PC-9 (cell line): Measurements from ENCODE around the gene EYS.
"Not testable (repeated sequence)": the region's sequence is repeated elsewhere in the genome, so short reads cannot be mapped to it uniquely, and the experiment has no call there.

Experiments
- EZH2 ChIP-seq: fragments of 200-600 bp; sonication (generic); IDR thresholded peaks from 2 replicates; pipeline ENCODE4 v1.8.0; 2017; ENCODE audit warnings: antibody characterized with exemption, low read depth
- TF ChIP-seq, protein P1 (sequence below): fragments of 200-600 bp; sonication (generic); conservative IDR thresholded peaks from 2 replicates; pipeline ENCODE4 v1.6.1; 2017; ENCODE audit warnings: mixed run types, antibody characterized with exemption, mild to moderate bottlenecking, moderate library complexity

DNA sequence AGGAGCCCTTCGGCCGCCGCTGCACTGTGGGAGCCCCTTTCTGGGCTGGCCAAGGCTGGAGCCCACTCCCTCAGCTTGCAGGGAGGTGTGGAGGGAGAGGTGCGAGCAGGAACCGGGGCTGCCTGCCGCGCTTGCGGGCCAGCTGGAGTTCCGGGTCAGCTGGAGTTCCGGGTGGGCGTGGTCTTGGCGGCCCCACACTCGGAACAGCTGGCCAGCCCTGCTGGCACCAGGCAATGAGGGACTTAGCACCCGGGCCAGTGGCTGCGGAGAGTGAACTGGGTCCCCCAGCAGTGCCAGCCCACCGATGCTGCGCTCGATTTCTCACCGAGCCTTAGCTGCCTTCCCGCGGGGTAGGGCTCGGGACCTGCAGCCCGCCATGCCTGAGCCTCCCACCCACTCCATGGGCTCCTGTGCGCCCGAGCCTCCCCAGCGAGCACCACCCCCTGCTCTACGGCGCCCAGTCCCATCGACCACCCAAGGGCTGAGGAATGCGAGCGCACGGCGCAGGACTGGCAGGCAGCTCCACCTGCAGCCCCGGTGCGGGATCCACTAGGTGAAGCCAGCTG lies 79.5 kb downstream of the EYS start:
- TF ChIP-seq, protein P1, sequence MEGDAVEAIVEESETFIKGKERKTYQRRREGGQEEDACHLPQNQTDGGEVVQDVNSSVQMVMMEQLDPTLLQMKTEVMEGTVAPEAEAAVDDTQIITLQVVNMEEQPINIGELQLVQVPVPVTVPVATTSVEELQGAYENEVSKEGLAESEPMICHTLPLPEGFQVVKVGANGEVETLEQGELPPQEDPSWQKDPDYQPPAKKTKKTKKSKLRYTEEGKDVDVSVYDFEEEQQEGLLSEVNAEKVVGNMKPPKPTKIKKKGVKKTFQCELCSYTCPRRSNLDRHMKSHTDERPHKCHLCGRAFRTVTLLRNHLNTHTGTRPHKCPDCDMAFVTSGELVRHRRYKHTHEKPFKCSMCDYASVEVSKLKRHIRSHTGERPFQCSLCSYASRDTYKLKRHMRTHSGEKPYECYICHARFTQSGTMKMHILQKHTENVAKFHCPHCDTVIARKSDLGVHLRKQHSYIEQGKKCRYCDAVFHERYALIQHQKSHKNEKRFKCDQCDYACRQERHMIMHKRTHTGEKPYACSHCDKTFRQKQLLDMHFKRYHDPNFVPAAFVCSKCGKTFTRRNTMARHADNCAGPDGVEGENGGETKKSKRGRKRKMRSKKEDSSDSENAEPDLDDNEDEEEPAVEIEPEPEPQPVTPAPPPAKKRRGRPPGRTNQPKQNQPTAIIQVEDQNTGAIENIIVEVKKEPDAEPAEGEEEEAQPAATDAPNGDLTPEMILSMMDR: not testable (repeated sequence)
- not testable (repeated sequence) for TF ChIP-seq EZH2
